HG02870 (cell line): ENCODE measurements around the gene DYSF.

Experiments used
- ATAC-seq: cut with Tn5 transposase; IDR thresholded peaks from one replicate; pipeline ENCODE4 v1.9.1; 2021; ENCODE audit warnings: mild to moderate bottlenecking, moderate library complexity; ENCODE audit not compliant: unreplicated experiment

DYSF gene

GRCh38 chr2:71496156-71496770 lies 42.9 kb downstream of the DYSF start:
- no peak for ATAC-seq

DNA sequence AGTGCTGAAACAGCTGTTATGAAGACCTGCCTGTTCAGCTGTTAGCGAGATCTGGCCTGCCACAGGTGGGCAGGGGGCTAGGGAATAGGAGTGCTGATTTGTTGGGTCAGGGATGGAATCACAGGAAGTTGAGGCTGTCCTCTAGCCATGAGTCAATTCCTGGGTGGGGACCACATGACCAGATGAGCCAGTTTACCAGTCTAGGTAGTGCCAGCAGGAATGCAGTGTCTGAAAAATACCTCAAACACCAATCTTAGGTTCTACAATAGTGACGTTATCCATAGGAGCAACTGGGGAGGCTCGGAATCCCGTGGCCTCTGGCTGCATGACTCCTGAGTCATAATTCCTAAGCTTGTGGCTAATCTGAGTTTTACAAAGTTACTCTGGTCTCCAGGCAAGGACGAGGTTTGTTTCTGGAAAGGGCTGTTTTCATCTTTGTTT lies 44.9 kb downstream of the DYSF start:
- no peak for ATAC-seq

GRCh38 chr2:71499691-71500090 lies 46.3 kb downstream of the DYSF start:
- no peak for ATAC-seq

- no peak for ATAC-seq
Measured at GRCh38 chr2:71500426-71501079, 47.2 kb downstream of the DYSF start.

GRCh38 chr2:71502941-71503738 lies 49.8 kb downstream of the DYSF start:
- ATAC-seq, result no peak

GRCh38 chr2:71503837-71504236 lies 50.5 kb downstream of the DYSF start:
- ATAC-seq, result no peak

DNA sequence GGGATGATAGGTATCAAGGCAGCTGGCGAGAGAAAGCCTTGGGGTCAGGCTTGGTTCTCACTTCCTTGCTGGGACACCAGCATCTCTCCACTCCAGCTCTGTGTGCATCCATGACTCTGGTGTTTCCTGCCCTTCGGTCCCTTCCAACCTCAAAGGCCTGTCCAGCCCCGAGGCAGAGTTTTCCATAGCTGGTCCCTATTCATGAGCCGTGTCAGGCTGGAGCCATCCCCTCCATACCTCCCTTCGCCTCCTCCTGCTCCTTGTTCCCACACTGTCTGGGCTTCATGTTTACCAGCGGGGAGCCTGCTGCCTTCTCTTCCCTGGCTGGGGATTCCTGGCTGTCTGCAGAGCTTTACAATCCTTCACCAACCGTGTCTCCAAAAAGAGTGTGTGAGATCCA lies 51.2 kb downstream of the DYSF start:
- ATAC-seq, result no peak

DNA sequence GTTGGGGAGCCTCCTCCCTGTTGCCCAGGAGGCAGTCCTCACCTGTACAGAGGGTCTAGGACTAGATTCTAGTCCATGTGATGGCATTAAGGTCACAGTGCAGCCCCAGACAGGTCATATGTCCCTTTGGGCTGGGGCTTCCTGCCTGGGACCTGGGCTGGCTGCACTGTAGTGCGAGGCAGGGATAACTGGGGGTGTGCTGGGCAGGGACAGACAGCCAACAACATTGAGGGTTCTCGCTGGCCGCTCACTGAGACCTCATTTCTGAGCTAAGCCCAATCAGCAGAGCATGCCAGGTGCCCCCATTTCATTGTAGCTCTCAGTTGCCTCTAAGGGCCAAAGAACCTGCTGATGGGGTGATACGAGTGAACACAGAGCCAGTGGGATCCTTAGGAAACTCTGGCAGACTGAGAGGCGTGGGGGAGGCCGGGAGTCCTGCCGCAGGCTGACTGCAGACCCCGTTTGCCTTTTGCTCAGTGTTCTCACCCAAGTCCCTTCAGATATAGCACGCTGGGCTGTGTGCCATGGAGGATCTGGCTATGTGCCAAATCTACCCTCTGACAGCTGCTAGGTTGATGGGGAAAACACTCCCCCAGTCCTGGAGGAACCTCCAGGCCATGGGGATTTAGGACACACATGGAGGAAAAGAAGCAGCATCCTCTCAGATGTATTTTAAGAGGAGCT lies 51.9 kb downstream of the DYSF start:
- no peak for ATAC-seq

GRCh38 chr2:71505770-71506140 lies 52.4 kb downstream of the DYSF start:
- ATAC-seq, result no peak

DNA sequence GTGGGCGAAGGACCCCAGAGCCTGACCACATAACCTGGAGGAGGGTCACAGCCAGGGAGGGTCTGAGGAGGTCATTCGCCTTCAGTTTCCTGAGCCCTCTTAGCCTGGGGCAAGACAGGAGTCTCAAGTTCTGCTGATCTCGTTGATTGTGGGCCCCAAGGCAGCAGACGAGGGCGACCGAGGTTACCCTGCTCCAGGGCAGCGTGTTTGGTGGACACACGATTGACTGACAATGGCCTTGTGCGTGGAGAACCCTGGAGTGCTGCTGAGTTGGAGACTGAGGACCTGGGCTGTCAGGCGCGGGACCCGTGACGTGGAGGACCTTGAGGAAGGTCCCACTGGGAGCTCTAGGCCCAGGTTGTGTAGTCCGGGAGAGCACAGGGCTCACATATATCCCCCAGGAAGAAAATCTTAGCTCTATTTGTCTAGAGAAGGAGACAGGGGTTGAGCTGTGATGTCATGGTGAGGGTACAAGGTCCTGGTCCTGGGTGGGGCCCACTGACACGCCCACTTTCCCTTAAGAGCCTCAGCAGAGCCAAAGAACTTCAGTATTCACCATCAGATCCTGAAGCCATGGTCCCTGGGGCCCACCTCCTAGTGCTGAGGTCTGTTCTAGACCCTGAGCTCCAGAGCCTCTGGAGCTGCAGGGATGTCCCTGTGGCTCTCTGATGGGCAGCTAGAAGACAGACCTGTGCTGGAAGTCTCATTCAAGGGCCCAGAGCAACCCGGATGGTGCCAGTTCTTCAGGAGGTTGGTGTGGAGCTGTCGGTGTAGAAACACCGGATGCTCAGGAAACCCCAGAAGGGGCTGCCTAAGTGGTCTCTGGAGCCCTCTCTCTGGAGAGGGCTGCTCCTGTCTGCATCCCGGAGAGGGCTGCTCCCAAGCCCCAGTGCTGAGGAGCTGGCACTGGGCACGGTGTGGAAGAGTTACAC lies 53.1 kb downstream of the DYSF start:
- no peak for ATAC-seq

- ATAC-seq, result no peak
Measured at GRCh38 chr2:71507476-71507875, 54.1 kb downstream of the DYSF start.

GRCh38 chr2:71510196-71510807 lies 56.9 kb downstream of the DYSF start:
- ATAC-seq, result peak; percentile 45

DNA sequence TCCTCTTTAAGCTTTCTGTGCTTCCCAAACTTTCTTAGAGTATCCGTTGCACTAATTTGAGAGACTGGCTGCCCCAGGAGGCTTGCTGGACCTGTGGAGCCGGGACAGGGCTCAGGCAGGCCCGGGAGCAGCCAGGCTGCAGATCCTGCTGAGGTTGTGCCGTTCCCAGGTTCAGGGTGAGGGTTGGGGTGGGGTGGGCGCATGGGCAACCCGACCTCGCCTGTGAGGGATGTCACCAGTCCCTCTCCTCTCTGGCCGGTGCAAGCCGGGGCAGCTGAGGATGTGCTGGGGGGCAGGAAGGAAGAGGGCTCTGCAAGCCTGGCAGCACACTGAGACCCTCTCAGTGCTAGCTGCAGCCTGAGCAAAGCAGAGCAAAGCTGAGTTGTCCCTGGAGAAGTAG lies 57.6 kb downstream of the DYSF start:
- no peak for ATAC-seq

DNA sequence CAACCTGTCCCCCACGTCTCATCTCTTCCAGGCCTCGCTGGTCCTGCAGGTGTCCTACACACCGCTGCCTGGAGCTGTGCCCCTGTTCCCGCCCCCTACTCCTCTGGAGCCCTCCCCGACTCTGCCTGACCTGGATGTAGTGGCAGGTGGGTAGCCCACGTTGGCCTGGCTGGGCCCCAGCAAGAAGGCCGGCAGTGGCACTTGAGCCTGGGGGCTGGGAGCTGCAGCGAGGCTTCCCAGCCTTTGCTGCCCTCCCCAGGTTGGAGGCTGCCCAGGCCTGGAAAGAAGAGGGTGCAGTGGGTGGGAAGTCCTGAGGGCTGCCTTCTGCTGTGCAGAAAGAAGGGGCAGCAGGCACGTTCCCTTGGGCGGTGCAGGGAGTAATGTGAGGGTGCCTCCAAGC lies 58.4 kb downstream of the DYSF start:
- no peak for ATAC-seq

DNA sequence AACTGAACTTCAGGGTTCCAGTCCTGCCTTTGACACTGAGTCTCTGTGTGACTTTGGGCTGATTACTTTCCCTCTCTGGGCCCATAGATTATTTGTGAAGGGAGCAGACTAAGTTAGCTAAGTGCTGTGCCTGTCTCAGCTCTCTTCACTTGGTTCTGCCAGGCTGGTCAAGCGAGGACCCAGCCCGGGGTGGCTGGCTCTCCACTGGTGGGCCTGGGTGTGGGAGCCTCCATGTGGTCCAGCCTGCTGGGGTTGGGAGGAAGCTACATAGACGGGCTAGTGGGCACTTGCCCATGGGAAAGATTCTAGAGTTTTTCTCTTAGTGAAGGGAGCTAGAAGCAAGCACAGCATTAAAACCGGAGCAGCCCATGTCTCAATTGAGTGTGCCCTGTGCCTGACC lies 59.0 kb downstream of the DYSF start:
- no peak for ATAC-seq

GRCh38 chr2:71513096-71513495 lies 59.7 kb downstream of the DYSF start:
- ATAC-seq, result no peak

GRCh38 chr2:71513721-71514120 lies 60.4 kb downstream of the DYSF start:
- no peak for ATAC-seq

DNA sequence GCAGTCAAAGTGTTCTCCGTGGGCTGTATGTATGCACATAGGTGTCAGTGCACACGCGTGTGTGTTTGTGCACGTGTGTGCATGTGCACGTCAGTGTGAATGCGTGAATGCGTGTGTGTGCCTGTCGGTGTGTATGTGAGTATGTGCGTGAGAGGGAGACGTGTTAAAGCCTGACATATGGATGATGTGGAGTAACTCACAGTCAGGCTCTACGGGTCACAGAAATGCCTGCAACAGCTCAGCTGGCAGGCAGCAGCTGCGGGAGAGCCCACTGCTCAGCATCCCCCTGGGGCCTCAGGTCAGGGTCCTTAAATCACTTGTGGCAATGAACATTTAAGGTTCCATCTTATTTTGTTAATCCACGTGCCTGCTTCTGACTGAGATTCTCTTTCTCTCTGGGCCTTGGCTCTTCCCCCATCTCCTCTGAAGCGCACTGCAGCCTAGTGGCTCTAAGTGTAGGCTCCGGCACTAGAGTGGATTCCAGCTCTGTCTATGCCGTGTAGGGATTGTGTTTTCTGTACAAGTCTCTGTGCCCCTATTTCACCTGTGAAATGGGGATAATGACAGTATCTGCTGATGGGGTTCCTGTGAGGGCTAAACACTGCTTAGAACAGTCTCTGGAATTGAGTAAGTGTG lies 63.0 kb downstream of the DYSF start:
- no peak for ATAC-seq

DNA sequence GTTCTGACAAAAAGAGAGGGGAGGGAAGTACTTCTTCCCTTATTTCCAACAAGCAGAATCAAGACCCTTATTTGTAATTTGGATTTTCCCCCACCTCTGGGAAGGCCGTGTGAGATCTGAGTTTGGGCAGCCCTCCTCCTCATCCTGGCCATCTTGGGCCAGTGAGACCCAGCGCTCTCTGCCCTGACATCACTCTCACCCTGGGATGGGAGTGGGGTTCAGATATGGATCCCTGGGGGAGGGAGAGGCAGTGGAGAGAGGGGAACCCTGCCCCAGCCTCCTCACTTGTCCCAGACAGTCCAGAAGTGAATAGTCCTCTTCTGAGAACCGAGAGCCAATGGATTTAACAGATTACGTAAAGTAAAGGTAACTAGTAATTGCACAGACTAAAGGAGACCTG lies 64.5 kb downstream of the DYSF start:
- ATAC-seq, result no peak
